NCI-H2196 treated with DMSO at 0.1 percent for 48 hours (cell line): ENCODE measurements around the gene ZBTB46.

Experiments
- DNase-seq: peaks from one replicate; lab custom pipeline; 2025; ENCODE audit not compliant: unreplicated experiment; lab: John Stamatoyannopoulos, UW

The ZBTB46 gene

GRCh38 chr20:63768591-63769515 is 62.2 kb downstream of the ZBTB46 start:
- no peak for DNase-seq

GRCh38 chr20:63767886-63768285 is 63.2 kb downstream of the ZBTB46 start:
- no peak for DNase-seq

GRCh38 chr20:63767456-63767855 is 63.6 kb downstream of the ZBTB46 start:
- no peak for DNase-seq

- no peak for DNase-seq
Measured at GRCh38 chr20:63766695-63767426, 64.2 kb downstream of the ZBTB46 start.

GRCh38 chr20:63765902-63766301 is 65.2 kb downstream of the ZBTB46 start:
- DNase-seq = no peak

GRCh38 chr20:63765082-63765873 is 65.8 kb downstream of the ZBTB46 start:
- DNase-seq = no peak

GRCh38 chr20:63759377-63759901 is 71.6 kb downstream of the ZBTB46 start:
- no peak for DNase-seq

- no peak for DNase-seq
Measured at GRCh38 chr20:63758152-63758551, 72.9 kb downstream of the ZBTB46 start.

- DNase-seq = no peak
Measured at GRCh38 chr20:63756648-63756991, 74.4 kb downstream of the ZBTB46 start.

- DNase-seq = no peak
Measured at GRCh38 chr20:63755933-63756647, 75.0 kb downstream of the ZBTB46 start.

GRCh38 chr20:63754008-63754407 is 77.1 kb downstream of the ZBTB46 start:
- no peak for DNase-seq

GRCh38 chr20:63753381-63753780 is 77.7 kb downstream of the ZBTB46 start:
- DNase-seq = no peak

GRCh38 chr20:63752411-63753101 is 78.5 kb downstream of the ZBTB46 start:
- no peak for DNase-seq

GRCh38 chr20:63751471-63752271 is 79.4 kb downstream of the ZBTB46 start:
- peak; percentile 72 for DNase-seq

- no peak for DNase-seq
Measured at GRCh38 chr20:63750807-63751470, 80.1 kb downstream of the ZBTB46 start.

GRCh38 chr20:63749597-63750508 is 81.2 kb downstream of the ZBTB46 start:
- DNase-seq = no peak

- no peak for DNase-seq
Measured at GRCh38 chr20:63748934-63749270, 82.2 kb downstream of the ZBTB46 start.
